ENCODE measurements around the gene PDZD2.

DNA sequence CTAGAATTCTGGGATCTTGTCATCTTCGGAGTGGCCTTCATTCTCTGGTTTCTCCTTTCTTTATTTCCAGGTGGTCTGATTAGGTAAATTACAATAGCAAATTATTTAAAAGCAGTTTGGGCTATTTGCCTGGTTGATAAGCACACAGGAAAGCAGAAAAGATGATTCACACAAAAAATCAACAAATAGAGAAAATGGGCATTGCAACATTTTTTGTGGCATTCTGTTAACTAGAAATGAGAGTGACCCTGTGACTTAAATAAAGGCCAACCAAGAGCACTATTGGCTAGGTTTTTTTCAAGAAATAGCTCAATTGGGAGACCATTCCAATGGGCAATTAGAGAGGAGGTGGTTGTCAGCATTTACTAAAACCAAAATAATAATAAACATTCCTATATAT, 6.5 kb upstream of the PDZD2 start:
- TF ChIP-seq, protein P1, sequence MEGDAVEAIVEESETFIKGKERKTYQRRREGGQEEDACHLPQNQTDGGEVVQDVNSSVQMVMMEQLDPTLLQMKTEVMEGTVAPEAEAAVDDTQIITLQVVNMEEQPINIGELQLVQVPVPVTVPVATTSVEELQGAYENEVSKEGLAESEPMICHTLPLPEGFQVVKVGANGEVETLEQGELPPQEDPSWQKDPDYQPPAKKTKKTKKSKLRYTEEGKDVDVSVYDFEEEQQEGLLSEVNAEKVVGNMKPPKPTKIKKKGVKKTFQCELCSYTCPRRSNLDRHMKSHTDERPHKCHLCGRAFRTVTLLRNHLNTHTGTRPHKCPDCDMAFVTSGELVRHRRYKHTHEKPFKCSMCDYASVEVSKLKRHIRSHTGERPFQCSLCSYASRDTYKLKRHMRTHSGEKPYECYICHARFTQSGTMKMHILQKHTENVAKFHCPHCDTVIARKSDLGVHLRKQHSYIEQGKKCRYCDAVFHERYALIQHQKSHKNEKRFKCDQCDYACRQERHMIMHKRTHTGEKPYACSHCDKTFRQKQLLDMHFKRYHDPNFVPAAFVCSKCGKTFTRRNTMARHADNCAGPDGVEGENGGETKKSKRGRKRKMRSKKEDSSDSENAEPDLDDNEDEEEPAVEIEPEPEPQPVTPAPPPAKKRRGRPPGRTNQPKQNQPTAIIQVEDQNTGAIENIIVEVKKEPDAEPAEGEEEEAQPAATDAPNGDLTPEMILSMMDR (IDR thresholded peaks at IDR 0.05): no peak
- no peak for TF ChIP-seq POLR2A (IDR thresholded peaks at IDR 0.05)
